ENCODE results near the gene EXOG.

The EXOG gene

GRCh38 chr3:38545983-38546382 lies 49.8 kb downstream of the EXOG start:
- Histone ChIP-seq H3K27me3 (ENCODE audit: low read length) (no peaks in the 10 kb centered on the region), H3K9ac (ENCODE audit: low read length) (no peak overlapping the region), H3K4me3 (ENCODE audit: insufficient read depth, low read length, poor library complexity, severe bottlenecking) (no peak overlapping the region), H3K4me2 (ENCODE audit: low read depth, low read length, poor library complexity, severe bottlenecking) (no peak overlapping the region), H3K79me2 (ENCODE audit: insufficient read depth, low read length) (no peaks in the 10 kb centered on the region), H3F3A (ENCODE audit: insufficient read depth) (no peaks in the 10 kb centered on the region), H3K36me3 (ENCODE audit: low read length) (no peaks in the 10 kb centered on the region), H3K9me3 (ENCODE audit: insufficient read depth, low read length) (no peaks in the 10 kb centered on the region), H2AFZ (ENCODE audit: low read depth, low read length, severe bottlenecking) (no peak overlapping the region), H3K27ac (ENCODE audit: low read depth, low read length) (no peak overlapping the region), H3K9me2 (replicated peaks; ENCODE audit: insufficient read depth, low read length) (no peaks in the 10 kb centered on the region), H4K20me1 (ENCODE audit: low read depth, low read length) (no peaks in the 10 kb centered on the region)
- TF ChIP-seq EZH2phosphoT487 (conservative IDR thresholded peaks at IDR 0.05; ENCODE audit: low read length) (no peak), CTCF (IDR thresholded peaks at IDR 0.05; ENCODE audit: insufficient read depth, low read length, poor library complexity, severe bottlenecking) (no peak)

GRCh38 chr3:38548154-38548931 lies 52.2 kb downstream of the EXOG start:
- no peaks in the 10 kb centered on the region for H3K79me2 ChIP-seq (ENCODE audit: insufficient read depth, low read length)
- H3K27ac ChIP-seq (ENCODE audit: low read depth, low read length): no peak overlapping the region
- no peak overlapping the region for H3K4me2 ChIP-seq (ENCODE audit: low read depth, low read length, poor library complexity, severe bottlenecking)
- H3K9ac ChIP-seq (ENCODE audit: low read length): no peak overlapping the region
- H3K9me2 ChIP-seq (replicated peaks; ENCODE audit: insufficient read depth, low read length): no peaks in the 10 kb centered on the region
- no peaks in the 10 kb centered on the region for H3F3A ChIP-seq (ENCODE audit: insufficient read depth)
- H3K4me3 ChIP-seq (ENCODE audit: insufficient read depth, low read length, poor library complexity, severe bottlenecking): no peak overlapping the region
- no peaks in the 10 kb centered on the region for H3K36me3 ChIP-seq (ENCODE audit: low read length)
- no peaks in the 10 kb centered on the region for H3K27me3 ChIP-seq (ENCODE audit: low read length)
- no peaks in the 10 kb centered on the region for H3K9me3 ChIP-seq (ENCODE audit: insufficient read depth, low read length)
- TF ChIP-seq CTCF (IDR thresholded peaks at IDR 0.05; ENCODE audit: insufficient read depth, low read length, poor library complexity, severe bottlenecking) (no peak), EZH2phosphoT487 (conservative IDR thresholded peaks at IDR 0.05; ENCODE audit: low read length) (no peak)
- no peak overlapping the region for H2AFZ ChIP-seq (ENCODE audit: low read depth, low read length, severe bottlenecking)
- H4K20me1 ChIP-seq (ENCODE audit: low read depth, low read length): no peaks in the 10 kb centered on the region

GRCh38 chr3:38549082-38549481 lies 52.9 kb downstream of the EXOG start:
- H3K27me3 ChIP-seq (ENCODE audit: low read length): no peaks in the 10 kb centered on the region
- no peak overlapping the region for H3K4me2 ChIP-seq (ENCODE audit: low read depth, low read length, poor library complexity, severe bottlenecking)
- H3K36me3 ChIP-seq (ENCODE audit: low read length): no peaks in the 10 kb centered on the region
- TF ChIP-seq CTCF (IDR thresholded peaks at IDR 0.05; ENCODE audit: insufficient read depth, low read length, poor library complexity, severe bottlenecking) (no peak), EZH2phosphoT487 (conservative IDR thresholded peaks at IDR 0.05; ENCODE audit: low read length) (no peak)
- no peak overlapping the region for H3K27ac ChIP-seq (ENCODE audit: low read depth, low read length)
- no peaks in the 10 kb centered on the region for H4K20me1 ChIP-seq (ENCODE audit: low read depth, low read length)
- H3K9me3 ChIP-seq (ENCODE audit: insufficient read depth, low read length): no peaks in the 10 kb centered on the region
- H3K4me3 ChIP-seq (ENCODE audit: insufficient read depth, low read length, poor library complexity, severe bottlenecking): no peak overlapping the region
- H3K79me2 ChIP-seq (ENCODE audit: insufficient read depth, low read length): no peaks in the 10 kb centered on the region
- no peak overlapping the region for H3K9ac ChIP-seq (ENCODE audit: low read length)
- no peaks in the 10 kb centered on the region for H3K9me2 ChIP-seq (replicated peaks; ENCODE audit: insufficient read depth, low read length)
- H2AFZ ChIP-seq (ENCODE audit: low read depth, low read length, severe bottlenecking): no peak overlapping the region
- H3F3A ChIP-seq (ENCODE audit: insufficient read depth): no peaks in the 10 kb centered on the region

All from SU-DHL-6 (cell line).